ENCODE measurements around the gene MPP3. TPM values are rescaled to one million over a fixed set of nuclear protein-coding genes. Genes with fewer than 3 reads are reported as not detected.

Gene MPP3
- total RNA-seq, 1 experiment from 2014 or later: 6.9 TPM

DNA sequence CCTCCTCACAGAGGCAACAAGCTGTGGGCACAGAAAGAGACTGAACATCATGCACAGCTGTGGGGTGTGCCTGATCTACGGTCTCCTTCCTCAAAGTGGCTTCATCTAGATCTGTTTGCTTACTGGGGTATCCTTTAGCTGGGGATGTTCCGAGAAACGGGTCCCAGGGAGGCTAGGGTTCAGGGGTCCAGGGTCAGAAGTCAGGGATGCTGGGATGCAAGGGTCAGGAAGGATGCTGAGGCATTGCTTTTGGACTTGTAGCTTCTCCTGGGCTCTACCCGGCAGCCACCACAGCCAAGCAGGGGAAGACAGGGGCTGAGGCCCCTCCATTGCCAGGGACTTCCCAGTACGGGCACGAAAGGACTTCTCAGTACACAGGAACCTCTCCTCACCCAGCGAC, 20.6 kb upstream of the MPP3 start:
- no peak overlapping the region for H2BK5ac ChIP-seq (ENCODE audit: insufficient read length, low read length)
- no peak for DNase-seq
- H3K4me2 ChIP-seq (ENCODE audit: insufficient read depth, insufficient read length, low read length): no peak overlapping the region
- H4K91ac ChIP-seq (ENCODE audit: insufficient read length, low read depth, low read length): no peak overlapping the region
- WGBS (ENCODE audit: extremely low coverage, insufficient read length, low lambda C conversion rate): no CpG with 5 or more reads among the region's 7 CpGs
- no peak overlapping the region for H3K23ac ChIP-seq (ENCODE audit: insufficient read length, low read depth, low read length)
- no peak overlapping the region for H4K5ac ChIP-seq (ENCODE audit: insufficient read length, low read depth, low read length)
- H2AK5ac ChIP-seq (ENCODE audit: insufficient read length, low read length): no peak overlapping the region
- no peak overlapping the region for H3K14ac ChIP-seq (ENCODE audit: insufficient read depth, low read length)
- H3K4ac ChIP-seq (ENCODE audit: low read depth, low read length): no peak overlapping the region
- no peaks in the 10 kb centered on the region for H3K4me1 ChIP-seq (ENCODE audit: insufficient read depth, low read length)
- no peak overlapping the region for H3K9ac ChIP-seq (ENCODE audit: extremely low read depth, insufficient read length, low read length)
- no peak overlapping the region for H2BK12ac ChIP-seq (ENCODE audit: insufficient read length, low read depth, low read length)
- H2AFZ ChIP-seq (ENCODE audit: low read length): no peak overlapping the region
- no peaks in the 10 kb centered on the region for H3K23me2 ChIP-seq (ENCODE audit: insufficient read length, low read depth, low read length, poor library complexity, severe bottlenecking)
- H3K27ac ChIP-seq (ENCODE audit: insufficient read length, low read depth, low read length): no peak overlapping the region
- no peak overlapping the region for H2BK20ac ChIP-seq (ENCODE audit: low read depth, low read length, poor library complexity, severe bottlenecking)
- H4K8ac ChIP-seq (replicated peaks; ENCODE audit: insufficient read length, low read depth, low read length): no peak overlapping the region
- no peak overlapping the region for H3T11ph ChIP-seq (ENCODE audit: low read length)
- Mint-ChIP-seq H3K27me3 (ENCODE audit: low read depth) (peaks cover 7% of the 10 kb centered on the region), H3K27ac (no peak overlapping the region), H3K4me3 (no peak overlapping the region), H3K4me1 (peaks cover 0 to 2% of the 10 kb centered on the region in 2 experiments; a peak in 1 of 4 replicates), H3K9me3 (no peaks in the 10 kb centered on the region), H3K36me3 (ENCODE audit: insufficient read depth in 1 of 3, low read depth in 3 of 3) (no peaks in the 10 kb centered on the region)
- TF ChIP-seq, protein P1, sequence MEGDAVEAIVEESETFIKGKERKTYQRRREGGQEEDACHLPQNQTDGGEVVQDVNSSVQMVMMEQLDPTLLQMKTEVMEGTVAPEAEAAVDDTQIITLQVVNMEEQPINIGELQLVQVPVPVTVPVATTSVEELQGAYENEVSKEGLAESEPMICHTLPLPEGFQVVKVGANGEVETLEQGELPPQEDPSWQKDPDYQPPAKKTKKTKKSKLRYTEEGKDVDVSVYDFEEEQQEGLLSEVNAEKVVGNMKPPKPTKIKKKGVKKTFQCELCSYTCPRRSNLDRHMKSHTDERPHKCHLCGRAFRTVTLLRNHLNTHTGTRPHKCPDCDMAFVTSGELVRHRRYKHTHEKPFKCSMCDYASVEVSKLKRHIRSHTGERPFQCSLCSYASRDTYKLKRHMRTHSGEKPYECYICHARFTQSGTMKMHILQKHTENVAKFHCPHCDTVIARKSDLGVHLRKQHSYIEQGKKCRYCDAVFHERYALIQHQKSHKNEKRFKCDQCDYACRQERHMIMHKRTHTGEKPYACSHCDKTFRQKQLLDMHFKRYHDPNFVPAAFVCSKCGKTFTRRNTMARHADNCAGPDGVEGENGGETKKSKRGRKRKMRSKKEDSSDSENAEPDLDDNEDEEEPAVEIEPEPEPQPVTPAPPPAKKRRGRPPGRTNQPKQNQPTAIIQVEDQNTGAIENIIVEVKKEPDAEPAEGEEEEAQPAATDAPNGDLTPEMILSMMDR (conservative IDR thresholded peaks at IDR 0.05): no peak
- H2BK120ac ChIP-seq (ENCODE audit: low read depth, low read length, poor library complexity, severe bottlenecking): no peak overlapping the region
- no peaks in the 10 kb centered on the region for H4K20me1 ChIP-seq (ENCODE audit: control insufficient read depth, insufficient read depth, insufficient read length)
- no peaks in the 10 kb centered on the region for H3K79me2 ChIP-seq (ENCODE audit: insufficient read depth, low read length)
- no peaks in the 10 kb centered on the region for H3K79me1 ChIP-seq (ENCODE audit: insufficient read depth, low read depth, low read length, poor library complexity, severe bottlenecking)
- no peak overlapping the region for H3K18ac ChIP-seq (ENCODE audit: insufficient read length, low read depth, low read length)
- no peaks in the 10 kb centered on the region for H3K9me3 ChIP-seq (ENCODE audit: control insufficient read depth, low read depth, low read length)
- H2BK15ac ChIP-seq (ENCODE audit: low read depth, low read length): no peak overlapping the region
- no peak overlapping the region for H3K56ac ChIP-seq (ENCODE audit: insufficient read length, low read depth, low read length)
- no peaks in the 10 kb centered on the region for H3K27me3 ChIP-seq (ENCODE audit: insufficient read depth, low read length)

Data from H9 (cell line).